Endodermal cell (in vitro differentiated cells): ENCODE results near the gene ATAD5. TPM values are rescaled to one million over a fixed set of nuclear protein-coding genes. Genes with fewer than 3 reads are reported as not detected.

Source experiments
- DNase-seq: peaks from one replicate; pipeline ENCODE4 v3.0.0-alpha.2; 2017
- H3K27ac ChIP-seq: 2 replicates; pipeline ENCODE4 v1.5.1; 2013; ENCODE audit warnings: mild to moderate bottlenecking, low read depth, low read length, moderate library complexity
- H3K27me3 ChIP-seq: 2 replicates; pipeline ENCODE4 v1.6.1; 2013; ENCODE audit warnings: mild to moderate bottlenecking, low read length, moderate library complexity; ENCODE audit not compliant: insufficient read depth, control insufficient read depth, poor library complexity, severe bottlenecking
- H3K36me3 ChIP-seq: 2 replicates; pipeline ENCODE4 v1.7.0; 2013; ENCODE audit warnings: mild to moderate bottlenecking, low read length, moderate library complexity; ENCODE audit not compliant: control insufficient read depth, insufficient read depth
- H3K4me1 ChIP-seq: one replicate; pipeline ENCODE4 v1.7.0; 2013; ENCODE audit warnings: low read length; ENCODE audit not compliant: control insufficient read depth, insufficient read depth
- H3K4me3 ChIP-seq: 2 replicates; pipeline ENCODE4 v1.5.1; 2013; ENCODE audit warnings: mild to moderate bottlenecking, low read length, moderate library complexity
- H3K9ac ChIP-seq: 2 replicates; pipeline ENCODE4 v1.6.1; 2013; ENCODE audit warnings: mild to moderate bottlenecking, low read length, moderate library complexity; ENCODE audit not compliant: poor library complexity, severe bottlenecking; ENCODE audit errors: extremely low read depth
- H3K9me3 ChIP-seq: 2 replicates; pipeline ENCODE4 v1.6.1; 2013; ENCODE audit warnings: mild to moderate bottlenecking, low read length, moderate library complexity; ENCODE audit not compliant: control insufficient read depth
- H3K27ac Mint-ChIP-seq: 2 replicates; pipeline ENCODE4 v1.8.0; 2020; ENCODE audit warnings: mixed read lengths
- H3K27me3 Mint-ChIP-seq: 2 replicates; pipeline ENCODE4 v1.8.0; 2021; ENCODE audit warnings: mild to moderate bottlenecking, mixed read lengths; ENCODE audit not compliant: insufficient read depth
- H3K36me3 Mint-ChIP-seq: 2 replicates; pipeline ENCODE4 v1.8.0; 2020; ENCODE audit warnings: low read depth, mixed read lengths
- H3K4me1 Mint-ChIP-seq: 2 replicates; pipeline ENCODE4 v1.8.0; 2020; ENCODE audit warnings: mixed read lengths
- H3K4me3 Mint-ChIP-seq: 2 replicates; pipeline ENCODE4 v1.8.0; 2020; ENCODE audit warnings: mild to moderate bottlenecking, moderate library complexity, mixed read lengths
- H3K9me3 Mint-ChIP-seq: 2 replicates; pipeline ENCODE4 v1.8.0; 2020; ENCODE audit warnings: mild to moderate bottlenecking, mixed read lengths
- CTCF ChIP-seq: fragments of 200-600 bp; sonication (generic); conservative IDR thresholded peaks from 2 replicates; pipeline ENCODE4 v1.5.0; 2021; ENCODE audit warnings: antibody characterized with exemption, mild to moderate bottlenecking
- WGBS, 2 experiments: methylation state at CpG; one replicate each; pipeline versions ENCODE4 v1.1.5 to v1.1.7; 2013; ENCODE audit warnings: missing lambda C conversion rate in 2 of 2, mixed read lengths in 1 of 2; ENCODE audit not compliant: insufficient coverage in 1 of 2, insufficient read length in 1 of 2; 5-methylcytosine and 5-hydroxymethylcytosine counted together
- total RNA-seq, 2 donors: library from RNA; stranded (reverse); fragmentation: NEBNext Ultra II Directional in 1 of 2; extraction: Animal tissue kit (Norgen Biotek cat#: 25700) in 1 of 2; gene quantifications; 2 replicates in 1 of 2; 3 replicates in 1 of 2; pipeline ENCODE4 v1.2.1, GENCODE V29; 2021

Gene ATAD5
- total RNA-seq, 2 donors from 2014 or later: 20.3 to 29.7 TPM

DNA sequence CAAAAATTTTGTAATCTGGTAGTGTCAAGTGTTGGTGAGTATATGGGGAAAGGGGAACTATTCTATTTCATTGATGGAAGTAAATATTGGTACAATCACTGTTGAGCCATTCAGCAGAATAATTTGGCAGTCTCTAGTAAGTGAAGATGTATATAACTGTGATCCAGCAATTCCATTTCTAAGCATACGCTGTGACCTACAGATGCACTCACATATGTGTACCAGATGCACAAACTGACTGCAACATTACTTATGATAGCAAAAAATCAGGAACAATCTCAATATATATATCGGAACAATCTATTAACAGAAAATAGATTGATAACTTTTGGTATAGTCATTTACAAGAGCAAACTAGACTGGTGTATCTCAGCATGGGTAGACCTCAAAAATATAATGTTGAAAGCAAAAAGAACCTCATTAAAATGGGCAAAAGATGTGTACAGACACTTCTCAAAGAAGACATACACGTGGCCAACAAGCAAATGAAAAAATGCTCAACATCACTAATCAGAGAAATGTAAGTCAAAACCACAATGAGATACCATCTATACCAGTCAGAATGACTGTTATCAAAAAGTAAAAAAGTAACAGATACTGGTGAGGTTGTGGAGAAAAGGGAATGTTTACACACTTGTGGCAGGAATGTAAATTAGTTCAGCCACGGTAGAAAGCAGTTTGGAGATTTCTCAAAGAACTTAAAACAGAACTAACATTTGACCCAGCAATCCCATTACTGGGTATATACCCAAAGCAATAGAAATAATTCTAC lies 110.7 kb downstream of the ATAD5 start:
- Mint-ChIP-seq H3K27ac (no peak overlapping the region), H3K4me1 (peaks cover under 1% of the 10 kb centered on the region), H3K4me3 (no peak overlapping the region), H3K27me3 (no peaks in the 10 kb centered on the region), H3K36me3 (no peaks in the 10 kb centered on the region), H3K9me3 (no peaks in the 10 kb centered on the region)
- H3K36me3 ChIP-seq: no peaks in the 10 kb centered on the region
- 86 to 91% methylated on average over 2 to 4 of the region's 4 CpGs for WGBS, 2 experiments
- H3K27ac ChIP-seq: no peak overlapping the region
- no peak for DNase-seq
- no peak overlapping the region for H3K9ac ChIP-seq
- H3K4me1 ChIP-seq: no peaks in the 10 kb centered on the region
- peak; percentile 45 for TF ChIP-seq CTCF
- no peaks in the 10 kb centered on the region for H3K9me3 ChIP-seq
- no peak overlapping the region for H3K4me3 ChIP-seq
- H3K27me3 ChIP-seq: no peaks in the 10 kb centered on the region

Other genes starting within 250 kb of the ATAD5 start
- gene CRLF3, start 7.3 kb upstream of the ATAD5 start, total RNA-seq: 10 to 100 TPM; 26.1 to 31.2 TPM
- gene TEFM, start 74.3 kb downstream of the ATAD5 start, total RNA-seq: 10 to 100 TPM; 14.4 to 15.2 TPM
- 1 to 10 TPM; 1.8 TPM for gene ADAP2, start 90.0 kb downstream of the ATAD5 start, total RNA-seq
- 10 to 100 TPM; 14.8 to 20.7 TPM for gene RNF135, start 139.1 kb downstream of the ATAD5 start, total RNA-seq